H9 (cell line): ENCODE results near the gene ZBTB20. TPM values are rescaled to one million over a fixed set of nuclear protein-coding genes. Genes with fewer than 3 reads are reported as not detected.

Source experiments
- DNase-seq: peaks from one replicate; pipeline ENCODE4 v3.0.0-alpha.2; 2017
- H2AFZ ChIP-seq: one replicate; pipeline ENCODE4 v1.6.1; 2013; ENCODE audit warnings: mild to moderate bottlenecking, low read length, control low read depth, moderate library complexity
- H2AK5ac ChIP-seq: 2 replicates; pipeline ENCODE4 v1.6.1; 2013; ENCODE audit warnings: low read length, control low read depth, mixed read lengths; ENCODE audit not compliant: insufficient read length
- H2BK120ac ChIP-seq: one replicate; pipeline ENCODE4 v1.6.1; 2013; ENCODE audit warnings: low read depth, mild to moderate bottlenecking, low read length, control low read depth, inconsistent platforms; ENCODE audit not compliant: poor library complexity, severe bottlenecking
- H2BK12ac ChIP-seq: 2 replicates; pipeline ENCODE4 v1.6.1; 2013; ENCODE audit warnings: low read length, control low read depth, mixed read lengths, low read depth; ENCODE audit not compliant: insufficient read length
- H2BK15ac ChIP-seq: 2 replicates; pipeline ENCODE4 v1.6.1; 2013; ENCODE audit warnings: low read depth, low read length, control low read depth
- H2BK20ac ChIP-seq: one replicate; pipeline ENCODE4 v1.6.1; 2013; ENCODE audit warnings: low read depth, mild to moderate bottlenecking, low read length, control low read depth, inconsistent platforms; ENCODE audit not compliant: poor library complexity, severe bottlenecking
- H2BK5ac ChIP-seq: 2 replicates; pipeline ENCODE4 v1.6.1; 2013; ENCODE audit warnings: low read length, control low read depth, mixed read lengths; ENCODE audit not compliant: insufficient read length
- H3K14ac ChIP-seq: 2 replicates; pipeline ENCODE4 v1.6.1; 2013; ENCODE audit warnings: low read length, control low read depth; ENCODE audit not compliant: insufficient read depth
- H3K18ac ChIP-seq: 2 replicates; pipeline ENCODE4 v1.6.1; 2013; ENCODE audit warnings: low read depth, mild to moderate bottlenecking, mixed read lengths, low read length, control low read depth; ENCODE audit not compliant: insufficient read length
- H3K23ac ChIP-seq: 2 replicates; pipeline ENCODE4 v1.6.1; 2013; ENCODE audit warnings: low read length, control low read depth, mixed read lengths, low read depth; ENCODE audit not compliant: insufficient read length
- H3K23me2 ChIP-seq: 2 replicates; pipeline ENCODE4 v1.6.1; 2013; ENCODE audit warnings: low read depth, mild to moderate bottlenecking, mixed read lengths, low read length, control low read depth; ENCODE audit not compliant: insufficient read length, poor library complexity, severe bottlenecking
- H3K27ac ChIP-seq: 2 replicates; pipeline ENCODE4 v1.5.1; 2013; ENCODE audit warnings: low read length, control low read depth, mixed read lengths, low read depth; ENCODE audit not compliant: insufficient read length
- H3K27me3 ChIP-seq: 2 replicates; pipeline ENCODE4 v1.6.1; 2013; ENCODE audit warnings: low read length, control low read depth, inconsistent platforms; ENCODE audit not compliant: insufficient read depth
- H3K4ac ChIP-seq: 2 replicates; pipeline ENCODE4 v1.6.1; 2013; ENCODE audit warnings: low read depth, mild to moderate bottlenecking, control low read depth, inconsistent platforms, low read length, moderate library complexity
- H3K4me1 ChIP-seq: 2 replicates; pipeline ENCODE4 v1.6.1; 2013; ENCODE audit warnings: low read length, control low read depth, inconsistent platforms; ENCODE audit not compliant: insufficient read depth
- H3K4me2 ChIP-seq: 2 replicates; pipeline ENCODE4 v1.6.1; 2013; ENCODE audit warnings: low read length, control low read depth, mixed read lengths; ENCODE audit not compliant: insufficient read length, insufficient read depth
- H3K56ac ChIP-seq: 2 replicates; pipeline ENCODE4 v1.6.1; 2013; ENCODE audit warnings: low read depth, mild to moderate bottlenecking, mixed read lengths, low read length, control low read depth; ENCODE audit not compliant: insufficient read length
- H3K79me1 ChIP-seq: 2 replicates; pipeline ENCODE4 v1.6.1; 2013; ENCODE audit warnings: low read depth, mild to moderate bottlenecking, moderate library complexity, low read length, control low read depth, inconsistent platforms; ENCODE audit not compliant: insufficient read depth, poor library complexity, severe bottlenecking
- H3K79me2 ChIP-seq: 2 replicates; pipeline ENCODE4 v1.6.1; 2013; ENCODE audit warnings: low read length, control low read depth, inconsistent platforms; ENCODE audit not compliant: insufficient read depth
- H3K9ac ChIP-seq: 2 replicates; pipeline ENCODE4 v1.6.1; 2013; ENCODE audit warnings: low read length, control low read depth, mixed read lengths; ENCODE audit not compliant: insufficient read length; ENCODE audit errors: extremely low read depth
- H3K9me3 ChIP-seq: one replicate; pipeline ENCODE4 v1.6.1; 2013; ENCODE audit warnings: low read depth, low read length, inconsistent platforms; ENCODE audit not compliant: control insufficient read depth
- H3T11ph ChIP-seq: one replicate; pipeline ENCODE4 v1.6.1; 2013; ENCODE audit warnings: mild to moderate bottlenecking, low read length, control low read depth, inconsistent platforms
- H4K20me1 ChIP-seq: one replicate; pipeline ENCODE4 v1.6.1; 2013; ENCODE audit not compliant: control insufficient read depth, insufficient read length, insufficient read depth
- H4K5ac ChIP-seq: 2 replicates; pipeline ENCODE4 v1.6.1; 2013; ENCODE audit warnings: low read depth, mild to moderate bottlenecking, mixed read lengths, low read length, control low read depth; ENCODE audit not compliant: insufficient read length
- H4K8ac ChIP-seq: replicated peaks from 2 replicates; pipeline ENCODE4 v1.6.1; 2013; ENCODE audit warnings: low read length, control low read depth, mixed read lengths, low read depth; ENCODE audit not compliant: insufficient read length
- H4K91ac ChIP-seq: 2 replicates; pipeline ENCODE4 v1.6.1; 2013; ENCODE audit warnings: low read depth, mild to moderate bottlenecking, moderate library complexity, mixed read lengths, low read length, control low read depth; ENCODE audit not compliant: insufficient read length
- H3K27ac Mint-ChIP-seq, 3 experiments: 2 replicates in 2 of 3; 3 replicates in 1 of 3; pipeline ENCODE4 v1.8.0; 2020 to 2021; ENCODE audit warnings: mixed read lengths in 3 of 3, mild to moderate bottlenecking in 1 of 3, moderate library complexity in 1 of 3
- H3K27me3 Mint-ChIP-seq: 2 replicates; pipeline ENCODE4 v1.8.0; 2021; ENCODE audit warnings: low read depth, mild to moderate bottlenecking, moderate library complexity, mixed read lengths
- H3K36me3 Mint-ChIP-seq, 3 experiments: 2 replicates in 2 of 3; 3 replicates in 1 of 3; pipeline ENCODE4 v1.8.0; 2020 to 2021; ENCODE audit warnings: low read depth in 3 of 3, mixed read lengths in 3 of 3; ENCODE audit not compliant: insufficient read depth in 1 of 3
- H3K4me1 Mint-ChIP-seq, 2 experiments: 2 replicates each; pipeline ENCODE4 v1.8.0; 2020; ENCODE audit warnings: mixed read lengths in 2 of 2
- H3K4me3 Mint-ChIP-seq, 2 experiments: 2 replicates in 1 of 2; 3 replicates in 1 of 2; pipeline ENCODE4 v1.8.0; 2020 to 2021; ENCODE audit warnings: mild to moderate bottlenecking in 2 of 2, mixed read lengths in 2 of 2, moderate library complexity in 1 of 2
- H3K9me3 Mint-ChIP-seq, 2 experiments: 2 replicates in 1 of 2; 3 replicates in 1 of 2; pipeline ENCODE4 v1.8.0; 2020; ENCODE audit warnings: mild to moderate bottlenecking in 2 of 2, mixed read lengths in 2 of 2, moderate library complexity in 1 of 2
- CTCF ChIP-seq: fragments of 200-600 bp; sonication (generic); conservative IDR thresholded peaks from 3 replicates; pipeline ENCODE4 v1.8.0; 2021; ENCODE audit warnings: antibody characterized with exemption, mild to moderate bottlenecking
- WGBS: extraction: QIAGEN DNeasy Blood & Tissue Kit; methylation state at CpG from one replicate; pipeline ENCODE4 v1.1.7; 2013; ENCODE audit warnings: missing lambda C conversion rate, low lambda C conversion rate, mixed read lengths; ENCODE audit not compliant: insufficient read length; ENCODE audit errors: extremely low coverage; 5-methylcytosine and 5-hydroxymethylcytosine counted together
- total RNA-seq: library from RNA; stranded (reverse); gene quantifications from 2 replicates; pipeline ENCODE4 v1.2.1, GENCODE V29; 2021

The ZBTB20 gene
- total RNA-seq, 1 experiment from 2014 or later, result 0.70 TPM

DNA sequence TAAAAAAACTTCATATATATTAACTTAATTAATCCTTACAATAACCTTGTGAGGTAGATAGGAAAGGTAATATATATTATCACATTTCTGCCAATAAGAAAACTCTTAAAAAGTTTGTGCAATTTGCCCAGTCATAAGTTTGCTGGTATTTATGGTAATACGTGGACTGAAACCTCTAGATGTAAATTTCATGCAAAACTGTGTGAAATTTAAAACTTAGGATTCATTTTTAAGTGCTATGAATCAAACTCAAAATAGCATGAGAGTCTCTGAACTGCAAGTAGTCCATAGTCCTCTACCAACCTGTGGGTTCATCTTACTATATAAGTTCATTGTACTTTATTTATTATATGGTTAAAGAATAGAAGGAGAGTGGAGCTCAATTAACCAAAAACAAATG is 56.4 kb downstream of the ZBTB20 start:
- Histone ChIP-seq H4K5ac (no peak overlapping the region), H3K18ac (no peak overlapping the region), H3K23me2 (no peaks in the 10 kb centered on the region), H2BK120ac (no peak overlapping the region), H3K4me2 (no peak overlapping the region), H3K9ac (no peak overlapping the region), H2BK12ac (no peak overlapping the region), H3K27me3 (no peaks in the 10 kb centered on the region), H2AFZ (no peak overlapping the region), H3K56ac (no peak overlapping the region), H4K8ac (no peak overlapping the region), H2BK15ac (no peak overlapping the region), H3K79me1 (no peaks in the 10 kb centered on the region), H4K20me1 (no peaks in the 10 kb centered on the region), H3T11ph (no peak overlapping the region), H3K9me3 (no peaks in the 10 kb centered on the region), H3K27ac (no peak overlapping the region), H2BK20ac (no peak overlapping the region), H3K14ac (no peak overlapping the region), H4K91ac (no peak overlapping the region), H2AK5ac (no peak overlapping the region), H3K4ac (no peak overlapping the region), H3K23ac (no peak overlapping the region), H3K4me1 (no peaks in the 10 kb centered on the region; the same call in 1 of the 2 replicates), H3K79me2 (no peaks in the 10 kb centered on the region), H2BK5ac (no peak overlapping the region)
- no peak for DNase-seq
- no peaks in the 10 kb centered on the region for H3K27me3 Mint-ChIP-seq
- no peak for TF ChIP-seq CTCF
- no peaks in the 10 kb centered on the region for H3K9me3 Mint-ChIP-seq
- no CpG with 5 or more reads among the region's 1 CpG for WGBS
- H3K36me3 Mint-ChIP-seq, result no peaks in the 10 kb centered on the region
- no peak overlapping the region for H3K4me3 Mint-ChIP-seq
- H3K27ac Mint-ChIP-seq, result no peak overlapping the region
- peaks cover 11 to 13% of the 10 kb centered on the region in 2 experiments; a peak in 3 of 4 replicates for H3K4me1 Mint-ChIP-seq
